ENCODE data around the gene IL17RE.

- TF ChIP-seq, protein P1, sequence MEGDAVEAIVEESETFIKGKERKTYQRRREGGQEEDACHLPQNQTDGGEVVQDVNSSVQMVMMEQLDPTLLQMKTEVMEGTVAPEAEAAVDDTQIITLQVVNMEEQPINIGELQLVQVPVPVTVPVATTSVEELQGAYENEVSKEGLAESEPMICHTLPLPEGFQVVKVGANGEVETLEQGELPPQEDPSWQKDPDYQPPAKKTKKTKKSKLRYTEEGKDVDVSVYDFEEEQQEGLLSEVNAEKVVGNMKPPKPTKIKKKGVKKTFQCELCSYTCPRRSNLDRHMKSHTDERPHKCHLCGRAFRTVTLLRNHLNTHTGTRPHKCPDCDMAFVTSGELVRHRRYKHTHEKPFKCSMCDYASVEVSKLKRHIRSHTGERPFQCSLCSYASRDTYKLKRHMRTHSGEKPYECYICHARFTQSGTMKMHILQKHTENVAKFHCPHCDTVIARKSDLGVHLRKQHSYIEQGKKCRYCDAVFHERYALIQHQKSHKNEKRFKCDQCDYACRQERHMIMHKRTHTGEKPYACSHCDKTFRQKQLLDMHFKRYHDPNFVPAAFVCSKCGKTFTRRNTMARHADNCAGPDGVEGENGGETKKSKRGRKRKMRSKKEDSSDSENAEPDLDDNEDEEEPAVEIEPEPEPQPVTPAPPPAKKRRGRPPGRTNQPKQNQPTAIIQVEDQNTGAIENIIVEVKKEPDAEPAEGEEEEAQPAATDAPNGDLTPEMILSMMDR (IDR thresholded peaks at IDR 0.05; ENCODE audit: low read depth, low read length) = peak; percentile 30; the same call in 1 of the 2 replicates
- TF ChIP-seq EZH2phosphoT487 (IDR thresholded peaks at IDR 0.05; ENCODE audit: low read depth) = no peak
These were observed 54.6 kb downstream of the IL17RE start for GRCh38 chr3:9957214-9957613.

Data from OCI-LY3 (cell line).